ENCODE measurements around the gene CCDC148. TPM values are rescaled to one million over a fixed set of nuclear protein-coding genes. Genes with fewer than 3 reads are reported as not detected.

The CCDC148 gene
- total and polyA plus RNA-seq, 2 experiments from 2014 or later = 0.39 to 2.1 TPM

- DNase-seq (ENCODE audit: low read depth in 1 of 2, low spot score in 1 of 2) = no peak
- H3K4me1 ChIP-seq (ENCODE audit: low read depth) = no peaks in the 10 kb centered on the region
- no peak overlapping the region for H3K4me3 ChIP-seq
- no peak for TF ChIP-seq CTCF (IDR thresholded peaks at IDR 0.05; ENCODE audit: low read depth, low read length)
- H3K27me3 ChIP-seq = no peaks in the 10 kb centered on the region
- no peaks in the 10 kb centered on the region for H3K9me3 ChIP-seq (ENCODE audit: low read depth)
- H3K36me3 ChIP-seq = no peaks in the 10 kb centered on the region
- H3K27ac ChIP-seq = no peak overlapping the region
Observed at GRCh38 chr2:158135096-158135495, 321.5 kb downstream of the CCDC148 start.

GRCh38 chr2:158134655-158135054 lies 321.9 kb downstream of the CCDC148 start:
- H3K4me3 ChIP-seq = no peak overlapping the region
- no peak overlapping the region for H3K27ac ChIP-seq
- no peak for DNase-seq (ENCODE audit: low read depth in 1 of 2, low spot score in 1 of 2)
- no peaks in the 10 kb centered on the region for H3K9me3 ChIP-seq (ENCODE audit: low read depth)
- no peaks in the 10 kb centered on the region for H3K27me3 ChIP-seq
- H3K36me3 ChIP-seq = no peaks in the 10 kb centered on the region
- H3K4me1 ChIP-seq (ENCODE audit: low read depth) = no peaks in the 10 kb centered on the region
- TF ChIP-seq CTCF (IDR thresholded peaks at IDR 0.05; ENCODE audit: low read depth, low read length) = no peak

GRCh38 chr2:158134055-158134454 lies 322.5 kb downstream of the CCDC148 start:
- no peak for DNase-seq (ENCODE audit: low read depth in 1 of 2, low spot score in 1 of 2)
- no peak for TF ChIP-seq CTCF (IDR thresholded peaks at IDR 0.05; ENCODE audit: low read depth, low read length)
- H3K4me3 ChIP-seq = no peak overlapping the region
- no peaks in the 10 kb centered on the region for H3K9me3 ChIP-seq (ENCODE audit: low read depth)
- H3K4me1 ChIP-seq (ENCODE audit: low read depth) = no peaks in the 10 kb centered on the region
- no peaks in the 10 kb centered on the region for H3K27me3 ChIP-seq
- H3K27ac ChIP-seq = no peak overlapping the region
- no peaks in the 10 kb centered on the region for H3K36me3 ChIP-seq

DNA sequence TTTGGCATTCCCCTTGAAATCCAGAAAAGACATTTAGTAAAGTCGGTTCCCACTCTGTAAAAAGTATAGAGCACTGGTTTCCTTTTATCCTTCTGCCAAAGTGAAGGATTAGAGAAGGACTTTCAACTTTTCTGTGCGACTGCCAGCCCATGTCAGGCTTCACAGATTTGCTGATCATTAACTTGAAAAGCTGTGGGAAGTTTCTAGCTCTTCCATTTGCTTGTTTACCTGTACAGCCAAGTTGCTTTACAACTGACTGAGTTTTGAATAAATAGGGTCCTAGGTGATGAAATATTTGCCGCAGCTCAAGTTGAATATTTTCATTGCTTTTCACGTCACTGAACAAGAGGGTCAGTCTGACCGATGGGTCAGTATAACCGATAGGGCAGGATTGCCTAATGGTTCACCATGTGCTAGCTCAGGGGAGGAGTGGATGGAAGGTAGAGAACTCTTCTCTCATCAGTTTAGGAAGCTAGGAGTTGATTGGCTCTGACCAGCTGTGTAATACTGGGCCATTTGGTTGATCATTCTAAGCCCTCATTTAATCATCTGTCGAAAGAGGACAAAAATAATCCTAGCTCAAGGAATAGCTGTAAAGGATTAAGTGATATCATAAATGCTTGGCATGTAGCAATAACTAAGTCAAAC lies 324.5 kb downstream of the CCDC148 start:
- no peaks in the 10 kb centered on the region for H3K36me3 ChIP-seq
- no peaks in the 10 kb centered on the region for H3K4me1 ChIP-seq (ENCODE audit: low read depth)
- DNase-seq (ENCODE audit: low read depth in 1 of 2, low spot score in 1 of 2) = no peak
- no peaks in the 10 kb centered on the region for H3K9me3 ChIP-seq (ENCODE audit: low read depth)
- no peak for TF ChIP-seq CTCF (IDR thresholded peaks at IDR 0.05; ENCODE audit: low read depth, low read length)
- no peak overlapping the region for H3K4me3 ChIP-seq
- H3K27ac ChIP-seq = no peak overlapping the region
- H3K27me3 ChIP-seq = no peaks in the 10 kb centered on the region

DNA sequence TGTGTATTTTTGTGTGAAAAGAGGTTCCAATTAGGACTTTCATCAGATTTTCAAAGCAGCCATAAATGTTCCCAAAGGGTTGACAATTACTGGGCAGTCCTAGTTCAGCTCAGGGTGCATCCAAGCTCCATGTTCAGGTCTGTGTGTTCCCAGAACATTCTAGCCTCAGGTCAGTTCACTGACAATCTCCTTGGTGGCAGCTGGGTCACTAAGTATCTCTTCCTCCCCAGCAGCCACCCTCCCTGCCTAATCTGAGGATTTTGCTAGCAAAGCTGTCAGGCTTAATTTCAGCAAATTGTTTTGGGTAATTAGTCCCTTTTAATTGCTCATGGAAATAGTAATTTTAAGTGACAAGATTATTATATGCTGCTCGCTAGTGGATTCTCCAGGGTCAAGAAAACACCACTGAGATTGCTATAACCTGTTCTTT lies 325.1 kb downstream of the CCDC148 start:
- no peak for DNase-seq (ENCODE audit: low read depth in 1 of 2, low spot score in 1 of 2)
- no peaks in the 10 kb centered on the region for H3K4me1 ChIP-seq (ENCODE audit: low read depth)
- no peak overlapping the region for H3K4me3 ChIP-seq
- no peaks in the 10 kb centered on the region for H3K36me3 ChIP-seq
- TF ChIP-seq CTCF (IDR thresholded peaks at IDR 0.05; ENCODE audit: low read depth, low read length) = no peak
- H3K9me3 ChIP-seq (ENCODE audit: low read depth) = no peaks in the 10 kb centered on the region
- no peaks in the 10 kb centered on the region for H3K27me3 ChIP-seq
- no peak overlapping the region for H3K27ac ChIP-seq

Measured in cardiac muscle cell (in vitro differentiated cells and primary cell).